WI38 (cell line): ENCODE measurements around the gene APBA2.

ENCODE experiments used
- H3K4me3 ChIP-seq: 2 replicates; pipeline ENCODE4 v1.5.1; 2011; ENCODE audit warnings: low read depth, mild to moderate bottlenecking, control low read depth, low read length
- CTCF ChIP-seq: IDR thresholded peaks from 2 replicates; pipeline ENCODE4 v1.5.1; 2012; ENCODE audit warnings: low read depth, mild to moderate bottlenecking, control low read depth, low read length

Gene APBA2

GRCh38 chr15:29034593-29035335 lies 149.0 kb downstream of the APBA2 start:
- TF ChIP-seq CTCF, result no peak

DNA sequence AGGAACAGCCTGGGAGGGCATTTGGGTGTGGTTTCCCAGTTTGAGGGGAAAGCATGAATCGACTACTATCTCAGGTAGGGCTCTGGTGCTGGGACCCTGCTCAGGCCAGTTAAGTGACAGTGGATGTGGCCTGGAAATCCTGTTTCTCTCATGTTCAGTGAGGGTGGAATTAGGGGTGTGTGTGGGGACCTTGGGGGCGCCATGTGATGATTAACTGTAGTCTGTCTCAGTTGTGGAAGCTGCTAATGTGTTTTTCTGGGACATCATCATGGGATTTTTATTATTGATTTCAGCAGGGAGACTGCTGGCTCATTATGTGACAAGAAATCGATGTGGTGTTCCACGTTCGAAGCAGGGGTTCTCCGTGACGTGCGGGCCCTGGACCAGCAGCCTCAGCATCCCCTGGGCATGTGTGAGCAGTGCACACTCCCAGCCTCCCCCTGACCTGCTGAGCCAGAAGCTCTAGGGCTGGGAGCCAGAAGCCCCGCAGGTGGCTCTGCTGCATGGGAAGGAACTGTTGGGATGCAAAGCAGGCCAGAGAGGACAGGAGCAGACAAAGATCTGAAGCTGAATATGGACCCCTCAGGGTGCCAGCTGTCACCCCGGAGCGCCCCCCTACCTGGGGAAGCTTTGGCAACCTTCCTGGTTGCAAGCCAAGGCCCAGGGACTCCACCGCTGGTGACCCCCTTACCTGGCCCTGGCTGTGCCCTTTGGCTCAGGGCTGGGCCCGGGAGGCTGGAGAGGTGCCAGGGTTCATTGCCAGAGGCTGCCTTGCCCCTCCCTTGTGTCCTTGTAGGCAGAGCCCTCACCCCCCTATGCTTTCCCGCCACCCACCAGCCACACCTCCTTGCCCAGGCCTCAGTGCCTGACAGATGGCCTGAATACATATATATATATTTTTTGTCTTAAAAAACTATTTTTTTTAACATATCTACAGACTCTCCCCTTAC lies 149.8 kb downstream of the APBA2 start:
- no peak overlapping the region for H3K4me3 ChIP-seq
- no peak for TF ChIP-seq CTCF

More at GRCh38 chr15:29034593-29035335, 149.0 kb downstream of the APBA2 start:
- no peak overlapping the region for H3K4me3 ChIP-seq

GRCh38 chr15:29037997-29038705 lies 152.4 kb downstream of the APBA2 start:
- H3K4me3 ChIP-seq, result no peak overlapping the region

GRCh38 chr15:29039466-29040369 lies 153.9 kb downstream of the APBA2 start:
- no peak for TF ChIP-seq CTCF
- no peak overlapping the region for H3K4me3 ChIP-seq

More at GRCh38 chr15:29037997-29038705, 152.4 kb downstream of the APBA2 start:
- TF ChIP-seq CTCF, result no peak

- no peak for TF ChIP-seq CTCF
- no peak overlapping the region for H3K4me3 ChIP-seq
Measured at GRCh38 chr15:29040370-29040751, 154.6 kb downstream of the APBA2 start.

- no peak overlapping the region for H3K4me3 ChIP-seq
- TF ChIP-seq CTCF, result no peak
Measured at GRCh38 chr15:29043736-29044502, 158.1 kb downstream of the APBA2 start.
